K562 (cell line): Measurements from ENCODE around the gene TTC23L. TPM values are rescaled to one million over a fixed set of nuclear protein-coding genes. Genes with fewer than 3 reads are reported as not detected.

Experiments
- ARHGAP35 ChIP-seq: fragments of 450-650 bp; IDR thresholded peaks from 2 replicates; pipeline ENCODE4 v1.6.1; 2018; ENCODE audit not compliant: partially characterized antibody
- CBX5 ChIP-seq: IDR thresholded peaks from 2 replicates; pipeline ENCODE4 v1.6.1; 2014; ENCODE audit warnings: low read depth, borderline replicate concordance
- CHAMP1 ChIP-seq: fragments of 450-650 bp; IDR thresholded peaks from 2 replicates; pipeline ENCODE4 v1.6.1; 2016; ENCODE audit warnings: mild to moderate bottlenecking
- ELK3 ChIP-seq: fragments of 450-650 bp; formaldehyde crosslinking; IDR thresholded peaks from 2 replicates; pipeline ENCODE4 v1.4.0; 2020; ENCODE audit warnings: mild to moderate bottlenecking
- EP400 ChIP-seq: fragments of 450-650 bp; IDR thresholded peaks from 2 replicates; pipeline ENCODE4 v1.6.1; 2017; ENCODE audit warnings: antibody characterized with exemption, mild to moderate bottlenecking, moderate library complexity
- ERF ChIP-seq: fragments of 450-650 bp; formaldehyde crosslinking; IDR thresholded peaks from 2 replicates; pipeline ENCODE4 v1.4.0; 2020; ENCODE audit warnings: mild to moderate bottlenecking, mixed read lengths
- JUND ChIP-seq, 2 experiments: IDR thresholded peaks; 2 replicates in 1 of 2; 3 replicates in 1 of 2; pipeline ENCODE4 v1.6.1; 2011; ENCODE audit warnings: borderline replicate concordance in 2 of 2, low read depth in 2 of 2, low read length in 2 of 2, improper control_type of control experiment in 1 of 2, missing biosample characterization in 1 of 2, missing genetic modification characterization in 1 of 2, missing genetic modification reagents in 1 of 2
- KHSRP ChIP-seq: fragments of 450-650 bp; IDR thresholded peaks from 2 replicates; pipeline ENCODE4 v1.6.1; 2017
- MEF2D ChIP-seq: conservative IDR thresholded peaks from 2 replicates; pipeline ENCODE4 v1.6.1; 2016; ENCODE audit warnings: low read depth, missing genetic modification characterization, missing compliant biosample characterization
- NCOA2 ChIP-seq, 2 experiments: fragments of 450-650 bp; IDR thresholded peaks; 2 replicates each; pipeline ENCODE4 v1.6.1; 2018; ENCODE audit warnings: mild to moderate bottlenecking in 2 of 2, moderate library complexity in 1 of 2; ENCODE audit not compliant: partially characterized antibody in 2 of 2
- NFE2L1 ChIP-seq: fragments of 450-650 bp; IDR thresholded peaks from 2 replicates; pipeline ENCODE4 v1.6.1; 2016; ENCODE audit warnings: missing genetic modification characterization, low read depth, mild to moderate bottlenecking, missing compliant biosample characterization, moderate library complexity, borderline replicate concordance
- NFIX ChIP-seq: fragments of 250-450 bp; sonication (Bioruptor Pico); IDR thresholded peaks from 2 replicates; pipeline ENCODE4 v1.4.0; 2020; ENCODE audit warnings: low read depth, mild to moderate bottlenecking, moderate library complexity
- NR1H2 ChIP-seq: sonication (generic); formaldehyde crosslinking; IDR thresholded peaks from 2 replicates; pipeline ENCODE4 v1.4.0; 2020; ENCODE audit warnings: mild to moderate bottlenecking, missing genetic modification reagents
- SMARCC2 ChIP-seq: fragments of 450-650 bp; IDR thresholded peaks from 2 replicates; pipeline ENCODE4 v1.6.1; 2017; ENCODE audit warnings: antibody characterized with exemption, moderate library complexity, mild to moderate bottlenecking, low read depth
- STAT5A ChIP-seq: IDR thresholded peaks from 2 replicates; pipeline ENCODE4 v1.6.1; 2012; ENCODE audit warnings: low read length, inconsistent platforms, borderline replicate concordance
- TCF7 ChIP-seq: sonication (generic); IDR thresholded peaks from 2 replicates; pipeline ENCODE4 v1.6.1; 2016; ENCODE audit warnings: antibody characterized with exemption, borderline replicate concordance
- THAP7 ChIP-seq: fragments of 250-450 bp; sonication (Bioruptor Pico); IDR thresholded peaks from 2 replicates; pipeline ENCODE4 v1.5.0; 2021
- ZBTB26 ChIP-seq: fragments of 450-650 bp; formaldehyde crosslinking; IDR thresholded peaks from 2 replicates; pipeline ENCODE4 v1.4.0; 2022; ENCODE audit warnings: missing genetic modification characterization
- ZC3H11A ChIP-seq: IDR thresholded peaks from 2 replicates; pipeline ENCODE4 v1.6.1; 2012; ENCODE audit warnings: low read depth, low read length, improper control_type of control experiment
- ZNF217 ChIP-seq: sonication (generic); formaldehyde crosslinking; IDR thresholded peaks from 2 replicates; pipeline ENCODE4 v1.8.0; 2022; ENCODE audit warnings: mild to moderate bottlenecking, missing genetic modification reagents
- ZNF263 ChIP-seq: sonication (generic); formaldehyde crosslinking; IDR thresholded peaks from 2 replicates; pipeline ENCODE4 v1.8.0; 2022; ENCODE audit warnings: mild to moderate bottlenecking, missing genetic modification reagents, borderline replicate concordance
- ZNF347 ChIP-seq: fragments of 450-650 bp; formaldehyde crosslinking; IDR thresholded peaks from 2 replicates; pipeline ENCODE4 v1.4.0; 2020; ENCODE audit warnings: low read depth, mild to moderate bottlenecking, moderate library complexity
- ZNF79 ChIP-seq: fragments of 250-450 bp; sonication (Bioruptor Pico); IDR thresholded peaks from 2 replicates; pipeline ENCODE4 v1.4.0; 2020; ENCODE audit warnings: low read depth, mild to moderate bottlenecking, moderate library complexity
- polyA plus RNA-seq, 8 experiments: library from polyadenylated mRNA; depleted of rRNA in 4 of 8; stranded (reverse) in 5 of 8; unstranded in 3 of 8; fragments of >200 nt; fragmentation: Nextera tagmentation in 2 of 8; fragmentation: Illumina TruSeq in 1 of 8; extraction: Ambion mirVana in 2 of 8; extraction: Trizol in 1 of 8; gene quantifications; 2 replicates each; pipeline versions ENCODE4 v1.2.1 to v1.2.3, GENCODE V29; 2011 to 2014; ENCODE audit warnings: inconsistent platforms in 1 of 8, missing spikeins in 1 of 8
- total RNA-seq, 7 experiments: library from RNA; depleted of rRNA in 6 of 7; stranded (reverse); fragments of >200 nt in 6 of 7; fragmentation: Illumina TruSeq in 2 of 7; extraction: Trizol in 2 of 7; gene quantifications; 2 replicates each; pipeline versions ENCODE4 v1.2.1 to v1.2.3, GENCODE V29; 2011 to 2021; ENCODE audit warnings: low replicate concordance in 1 of 7

The TTC23L gene
- total and polyA plus RNA-seq, 9 of the 15 experiments (the other 6 are each of a cell fraction or from before 2014, with no cell fraction given), result 0.03 to 0.32 (median 0.14) TPM; not detected in 2

GRCh38 chr5:34915139-34915855 lies 76.3 kb downstream of the TTC23L start, which contains the start of the genes BRIX1 and RAD1 (continued):
- no peak for TF ChIP-seq ELK3 (CRISPR knock-in tag)
- TF ChIP-seq MEF2D (tag), result no peak; the same call in 1 of the 2 replicates
- TF ChIP-seq ZNF217, result no peak
- TF ChIP-seq NFIX (CRISPR knock-in tag), result no peak
- TF ChIP-seq THAP7 (CRISPR knock-in tag), result 0 out of 2 replicates have a peak, but pooled peaks have one; percentile 75
- TF ChIP-seq CBX5, result 0 out of 2 replicates have a peak, but pooled peaks have one; percentile 6
- no peak for TF ChIP-seq NCOA2 (IDR thresholded peaks at IDR 0.05; ENCODE audit: partially characterized antibody in 2 of 2)
- TF ChIP-seq TCF7, result no peak
- TF ChIP-seq ZNF347 (CRISPR knock-in tag), result no peak
- no peak for TF ChIP-seq ZBTB26 (CRISPR knock-in tag)
- peak; percentile 99 for TF ChIP-seq EP400
- peak; percentile 34; the same call in 1 of the 2 replicates for TF ChIP-seq STAT5A
- TF ChIP-seq NFE2L1 (tag), result no peak
- TF ChIP-seq KHSRP, result no peak
- no peak for TF ChIP-seq ZC3H11A
- peak; percentile 73; the same call in 1 of the 2 replicates for TF ChIP-seq JUND (IDR thresholded peaks at IDR 0.05; ENCODE audit: borderline replicate concordance, low read depth, low read length)
- no peak; the same call in 2 of the 3 replicates for TF ChIP-seq JUND (tag; IDR thresholded peaks at IDR 0.05; ENCODE audit: borderline replicate concordance, low read depth, low read length)
- no peak for TF ChIP-seq CHAMP1
- no peak for TF ChIP-seq NR1H2 (CRISPR knock-in tag)
- TF ChIP-seq ZNF263 (CRISPR knock-in tag), result peak; percentile 61; the same call in 1 of the 2 replicates
- TF ChIP-seq ARHGAP35, result no peak
- TF ChIP-seq ERF (CRISPR knock-in tag), result peak; percentile 36; the same call in 1 of the 2 replicates
- no peak for TF ChIP-seq ZNF79 (CRISPR knock-in tag)
- TF ChIP-seq SMARCC2, result no peak
